GM19395 (cell line): ENCODE results near the gene TNFRSF12A.
"Not testable (repeated sequence)": the region's sequence is repeated elsewhere in the genome, so short reads cannot be mapped to it uniquely, and the experiment has no call there.

ENCODE experiments used
- ATAC-seq: cut with Tn5 transposase; IDR thresholded peaks from one replicate; pipeline ENCODE4 v1.9.1; 2021; ENCODE audit warnings: mild to moderate bottlenecking, moderate library complexity; ENCODE audit not compliant: unreplicated experiment

Gene TNFRSF12A

DNA sequence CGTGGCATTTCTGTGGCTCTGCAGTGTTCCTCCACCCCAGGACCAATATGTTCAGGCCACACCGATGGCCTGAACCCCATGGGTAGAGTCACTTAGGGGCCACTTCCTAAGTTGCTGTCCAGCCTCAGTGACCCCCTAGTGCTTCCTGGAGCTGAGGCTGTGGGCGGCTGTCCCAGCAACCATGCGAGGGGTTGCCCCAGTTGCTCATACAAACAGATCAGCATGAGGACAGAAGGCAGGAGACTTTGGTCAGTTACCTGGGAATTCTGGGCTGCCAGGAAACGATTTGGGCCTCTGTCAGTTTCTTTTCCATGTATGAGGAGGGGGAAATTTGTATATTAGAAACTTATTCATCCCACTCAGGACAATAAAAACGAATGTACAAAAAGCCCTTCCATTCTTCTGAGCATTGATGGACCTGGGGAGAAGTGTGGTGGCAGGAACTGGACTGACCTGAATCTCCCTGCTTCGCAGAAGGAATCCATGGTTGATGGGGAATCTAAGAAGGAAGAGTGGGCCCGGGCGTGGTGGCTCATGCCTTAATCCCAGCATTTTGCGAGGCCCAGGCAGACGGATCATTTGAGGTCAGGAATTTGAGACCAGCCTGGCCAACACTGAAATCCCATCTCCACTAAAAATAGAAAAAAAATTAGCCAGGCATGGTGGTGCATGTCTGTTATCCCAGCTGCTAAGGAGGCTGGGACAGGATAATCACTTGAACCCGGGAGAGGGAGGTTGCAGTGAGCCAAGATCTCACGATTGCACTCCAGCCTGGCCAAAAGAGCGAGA lies 40.4 kb downstream of the TNFRSF12A start:
- no peak for ATAC-seq

DNA sequence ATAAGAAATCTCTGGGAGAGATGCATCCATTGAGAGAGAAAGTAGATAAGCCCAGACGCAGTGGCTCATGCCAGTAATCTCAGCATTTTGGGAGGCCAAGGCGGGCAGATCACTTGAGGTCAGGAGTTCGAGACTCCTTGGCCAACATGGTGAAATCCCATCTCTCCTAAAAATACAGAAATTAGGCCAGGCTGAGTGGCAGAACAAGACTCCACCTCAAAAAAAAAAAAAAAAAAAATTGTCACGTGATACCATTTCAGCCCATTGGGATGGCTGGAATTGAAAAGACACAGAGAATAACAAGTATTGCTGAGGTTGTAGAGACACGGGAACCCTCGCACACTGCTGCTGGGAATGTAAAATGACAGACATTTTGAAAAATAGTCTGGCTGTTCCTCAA lies 42.4 kb downstream of the TNFRSF12A start:
- no peak for ATAC-seq

DNA sequence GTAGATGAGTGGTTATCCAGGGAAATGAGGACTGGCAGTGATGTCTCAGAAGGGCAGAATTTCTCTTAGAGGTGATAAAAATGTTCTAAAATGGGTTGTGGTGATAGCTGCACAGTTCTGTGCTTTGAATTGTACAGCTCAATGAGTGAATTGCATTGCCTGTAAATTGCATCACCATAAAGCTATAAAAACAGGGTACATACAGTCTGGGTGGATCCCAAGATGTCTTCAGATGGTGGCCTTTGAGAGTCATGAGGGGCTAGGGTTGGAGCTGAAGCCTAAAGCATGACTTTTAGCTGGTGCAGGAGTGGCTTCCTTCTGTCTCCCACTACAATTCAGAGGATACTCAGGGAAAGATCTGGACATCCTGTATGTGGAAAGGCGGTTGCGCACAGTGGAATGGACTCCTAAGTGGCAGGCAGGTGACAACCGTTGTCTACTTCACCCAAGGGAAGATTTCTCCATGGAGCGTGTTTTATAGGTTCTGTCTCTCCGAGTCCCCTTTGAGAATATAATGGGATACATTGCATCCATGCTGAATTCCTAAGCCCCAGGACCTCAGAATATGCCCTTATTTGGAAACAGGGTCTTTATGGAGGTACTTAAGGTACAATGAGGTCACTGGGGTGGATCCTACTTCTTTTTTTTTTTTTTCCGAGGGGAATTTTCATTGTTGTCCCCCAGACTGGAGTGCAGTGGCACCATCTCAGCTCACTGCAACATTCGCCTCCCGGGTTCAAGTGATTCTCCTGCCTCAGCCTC lies 43.6 kb downstream of the TNFRSF12A start:
- no peak for ATAC-seq

DNA sequence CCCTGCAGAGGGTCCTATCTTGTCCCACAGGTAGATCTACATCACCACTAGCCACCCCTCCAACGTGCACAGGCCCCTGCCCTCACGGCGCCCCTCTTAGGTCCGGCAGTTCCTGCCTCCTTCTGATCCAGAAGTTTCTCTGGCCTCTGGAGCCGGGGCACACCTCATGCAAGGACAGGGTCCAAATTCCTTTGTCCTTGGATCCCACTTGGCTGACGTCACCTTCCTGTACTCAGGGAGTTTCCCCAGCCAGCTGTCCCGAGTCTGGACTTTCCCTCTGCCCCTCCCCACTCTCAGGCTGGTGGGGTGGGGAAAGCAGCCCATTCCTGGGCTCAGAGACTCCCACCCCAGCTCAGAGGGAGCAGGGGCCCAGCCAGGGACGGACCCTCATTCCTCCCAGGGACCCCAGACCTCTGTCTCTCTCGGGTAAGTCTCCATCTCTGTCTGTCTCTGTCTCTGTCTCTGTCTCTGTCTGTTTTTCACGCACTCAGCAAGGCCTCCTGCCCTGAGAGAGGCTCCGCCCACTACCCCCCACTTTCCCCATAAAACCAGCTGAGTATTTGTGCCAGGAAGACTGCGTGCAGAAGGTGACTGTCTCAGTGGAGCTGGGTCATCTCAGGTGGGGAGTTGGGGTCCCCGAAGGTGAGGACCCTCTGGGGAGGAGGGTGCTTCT lies 45.0 kb downstream of the TNFRSF12A start, which contains the start of gene IL32:
IL32 (plus strand) TSS at position 572 of the 673 bp plus-strand sequence. CDS start 172 bp downstream, outside the sequence.
- ATAC-seq: no peak

DNA sequence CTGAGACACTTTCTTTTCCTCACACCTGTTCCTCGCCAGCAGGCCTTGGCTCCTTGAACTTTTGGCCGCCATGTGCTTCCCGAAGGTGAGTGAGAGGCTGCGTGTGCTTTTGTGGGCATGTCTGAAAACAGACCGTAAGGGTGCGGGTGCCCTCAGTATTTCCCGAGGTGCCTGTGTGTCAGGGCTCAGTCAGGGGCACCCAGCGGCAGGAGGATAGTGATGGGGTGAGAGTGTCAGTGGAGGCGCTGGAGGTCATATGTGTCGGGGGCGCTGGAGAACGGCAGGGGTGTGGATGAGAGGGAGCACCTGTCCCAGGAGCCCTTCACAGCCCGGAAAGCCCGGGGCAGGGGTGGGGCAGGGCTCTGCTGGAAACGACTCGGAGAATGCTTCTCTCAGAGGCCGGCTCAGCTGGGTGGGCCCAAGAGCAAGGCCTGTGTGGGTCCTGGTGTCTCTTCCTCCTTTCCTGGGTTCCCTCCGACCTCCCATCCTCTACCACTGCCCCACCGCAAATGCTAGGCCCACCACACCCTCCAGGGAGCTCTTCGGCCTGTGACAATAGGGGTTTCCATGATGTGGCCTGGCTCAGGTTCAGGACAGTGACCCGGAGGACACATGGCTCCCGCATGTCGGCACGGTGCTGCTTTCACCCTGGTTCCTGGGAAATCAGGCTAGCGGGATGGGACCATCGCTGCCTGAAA lies 45.7 kb downstream of the TNFRSF12A start:
- ATAC-seq: no peak

DNA sequence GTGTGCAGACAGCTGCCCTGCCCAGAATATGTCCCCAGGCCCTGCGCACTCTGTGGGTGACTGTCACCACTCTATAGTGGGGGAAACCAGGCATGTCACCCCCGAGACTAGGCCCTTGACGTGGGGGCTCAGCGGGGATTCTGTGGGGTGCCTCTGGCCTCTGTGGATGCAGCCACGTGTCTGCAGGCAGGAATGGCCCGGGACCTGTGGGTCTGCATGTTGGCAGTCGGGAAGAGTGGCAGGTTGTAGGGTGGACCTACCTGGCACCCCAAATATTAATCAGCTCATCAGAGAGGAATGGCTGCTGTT lies 46.2 kb downstream of the TNFRSF12A start:
- ATAC-seq: no peak

DNA sequence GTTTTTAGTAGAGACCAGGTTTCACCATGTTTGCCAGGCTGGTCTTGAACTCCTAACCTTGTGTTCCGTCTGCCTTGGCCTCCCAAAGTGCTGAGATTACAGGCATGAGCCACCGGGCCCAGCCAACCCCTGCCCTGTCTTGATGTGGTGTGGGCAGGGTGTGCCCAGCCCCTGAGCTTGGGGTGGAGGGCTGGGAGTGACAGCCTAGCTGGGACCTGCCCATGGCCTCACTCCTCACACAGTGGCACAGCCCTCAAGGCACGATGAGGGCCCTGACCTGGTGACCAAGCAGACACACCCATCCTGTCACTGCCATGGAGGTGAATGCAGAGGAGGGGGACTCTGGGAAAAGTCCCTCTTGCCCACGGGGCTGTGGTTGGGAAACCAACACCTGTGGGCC lies 48.3 kb downstream of the TNFRSF12A start:
- no peak for ATAC-seq

DNA sequence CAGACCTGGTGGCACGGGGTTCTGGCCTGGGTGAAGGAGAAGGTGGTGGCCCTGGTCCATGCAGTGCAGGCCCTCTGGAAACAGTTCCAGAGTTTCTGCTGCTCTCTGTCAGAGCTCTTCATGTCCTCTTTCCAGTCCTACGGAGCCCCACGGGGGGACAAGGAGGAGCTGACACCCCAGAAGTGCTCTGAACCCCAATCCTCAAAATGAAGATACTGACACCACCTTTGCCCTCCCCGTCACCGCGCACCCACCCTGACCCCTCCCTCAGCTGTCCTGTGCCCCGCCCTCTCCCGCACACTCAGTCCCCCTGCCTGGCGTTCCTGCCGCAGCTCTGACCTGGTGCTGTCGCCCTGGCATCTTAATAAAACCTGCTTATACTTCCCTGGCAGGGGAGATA lies 49.0 kb downstream of the TNFRSF12A start:
- not testable (repeated sequence) for ATAC-seq

DNA sequence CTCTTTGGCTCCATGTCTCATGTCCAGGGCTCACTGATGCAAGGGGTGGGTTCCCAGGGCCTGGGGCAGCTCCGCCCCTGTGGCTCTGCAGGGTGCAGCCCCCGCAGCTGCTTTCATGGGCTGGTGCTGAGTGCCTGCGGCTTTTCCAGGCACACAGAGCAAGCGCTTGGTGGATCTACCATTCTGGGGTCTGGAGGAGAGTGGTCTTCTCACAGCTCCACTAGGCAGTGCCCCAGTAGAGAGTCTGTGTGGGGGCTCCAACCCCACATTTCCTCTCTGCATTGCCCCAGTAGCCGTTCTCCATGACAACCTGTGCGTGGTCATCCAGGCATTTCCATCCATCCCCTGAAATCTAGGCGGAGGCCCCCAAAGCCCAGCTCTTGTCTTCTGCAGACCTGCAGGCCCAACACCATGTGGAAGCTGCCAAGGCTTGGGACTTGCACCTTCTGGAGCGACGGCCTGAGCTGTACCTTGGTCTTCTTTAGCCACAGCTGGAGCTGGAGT lies 50.5 kb downstream of the TNFRSF12A start:
- ATAC-seq: no peak

DNA sequence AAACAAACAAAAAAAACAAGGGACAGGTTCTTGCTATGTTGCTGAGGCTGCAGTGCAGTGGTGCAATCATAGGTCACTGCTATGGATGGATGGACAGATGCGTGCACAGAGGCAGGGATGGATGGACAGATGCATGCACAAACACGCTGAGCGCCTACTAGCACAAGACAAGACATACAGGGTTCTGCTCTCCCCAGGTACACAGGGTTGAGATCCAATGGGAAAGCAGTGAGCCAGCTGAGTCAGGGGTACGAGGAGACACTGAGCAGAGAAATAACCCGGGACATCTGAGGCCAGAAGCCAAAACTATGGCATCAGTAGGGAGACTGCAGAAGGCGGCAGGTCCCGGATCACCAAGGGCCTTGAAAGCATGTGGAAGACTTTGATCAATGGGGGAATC lies 51.5 kb downstream of the TNFRSF12A start:
- no peak for ATAC-seq
